Muscle of back (tissue), 11 donors: Measurements from ENCODE around the gene CIBAR2. TPM values are rescaled to one million over a fixed set of nuclear protein-coding genes. Genes with fewer than 3 reads are reported as not detected.

Source experiments
- DNase-seq, 3 donors: peaks; one replicate each; pipeline versions ENCODE4 v3.0.0 to v3.0.0-alpha.2; 2013
- polyA plus RNA-seq, 10 donors: library from polyadenylated mRNA; unstranded; fragments of 120-200 nt; gene quantifications; one replicate each; pipeline ENCODE4 v1.2.1, GENCODE V29; 2013; ENCODE audit not compliant: insufficient read length in 10 of 10

Gene CIBAR2
- polyA plus RNA-seq, 10 donors: not detected

- peak in 1 of 3 donors; percentile 21 for DNase-seq
Measured at GRCh38 chr16:85144026-85144915, 32.0 kb upstream of the CIBAR2 start.

DNA sequence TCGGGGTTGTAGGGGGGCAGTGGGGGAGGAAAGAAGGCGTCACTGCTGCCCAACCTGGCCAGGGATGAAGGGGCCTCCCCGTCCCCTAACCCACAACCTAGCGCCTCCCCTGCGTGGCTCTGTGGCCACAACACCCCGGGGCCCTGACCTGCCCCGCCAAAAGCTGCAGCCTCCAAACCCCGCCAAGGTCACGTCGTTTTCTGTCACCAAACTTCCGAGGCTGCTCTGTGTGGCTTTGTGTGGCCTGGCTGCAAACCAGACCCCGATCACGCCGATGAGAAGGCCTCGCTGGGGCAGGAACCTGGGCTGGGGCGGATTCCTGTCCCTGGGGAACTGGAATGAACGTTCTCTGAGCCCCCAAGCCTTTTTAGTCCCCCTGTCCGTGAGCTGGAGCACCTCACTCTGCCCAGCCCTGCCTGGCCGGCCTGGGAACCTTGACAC is 30.5 kb upstream of the CIBAR2 start:
- DNase-seq: peak in 1 of 3 donors; percentile 3

- no peak for DNase-seq
Measured at GRCh38 chr16:85142129-85142513, 29.8 kb upstream of the CIBAR2 start.

- DNase-seq: peak in 2 of 3 donors; percentile 56 to 72
Measured at GRCh38 chr16:85141491-85142128, 29.3 kb upstream of the CIBAR2 start.

GRCh38 chr16:85140455-85141012 is 28.3 kb upstream of the CIBAR2 start:
- DNase-seq: no peak

DNA sequence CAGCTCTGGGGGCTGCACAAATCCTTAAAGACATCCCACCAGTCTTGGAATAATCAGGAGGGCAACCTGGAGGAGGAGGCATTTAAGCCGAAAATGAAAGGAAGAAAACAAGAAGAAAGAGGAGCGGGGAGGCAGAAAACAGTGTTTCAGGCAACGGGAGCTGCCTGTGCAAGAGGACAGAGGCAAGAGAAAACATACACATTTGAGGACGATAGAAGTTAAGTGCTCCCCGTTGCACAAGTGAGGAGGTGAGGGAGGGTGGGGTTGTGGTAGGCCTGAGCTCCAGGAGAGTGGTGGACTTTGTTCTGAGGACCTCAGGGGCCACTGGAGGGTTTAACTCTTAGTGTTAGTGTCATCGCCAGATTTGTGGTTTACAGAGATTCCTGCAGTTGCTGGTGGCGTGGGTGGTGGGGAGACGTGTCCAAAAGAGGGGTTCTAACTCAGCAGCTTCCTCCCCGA is 27.6 kb upstream of the CIBAR2 start:
- DNase-seq: no peak

- DNase-seq: no peak
Measured at GRCh38 chr16:85138825-85139627, 26.8 kb upstream of the CIBAR2 start.

- no peak for DNase-seq
Measured at GRCh38 chr16:85138073-85138824, 26.0 kb upstream of the CIBAR2 start.

DNA sequence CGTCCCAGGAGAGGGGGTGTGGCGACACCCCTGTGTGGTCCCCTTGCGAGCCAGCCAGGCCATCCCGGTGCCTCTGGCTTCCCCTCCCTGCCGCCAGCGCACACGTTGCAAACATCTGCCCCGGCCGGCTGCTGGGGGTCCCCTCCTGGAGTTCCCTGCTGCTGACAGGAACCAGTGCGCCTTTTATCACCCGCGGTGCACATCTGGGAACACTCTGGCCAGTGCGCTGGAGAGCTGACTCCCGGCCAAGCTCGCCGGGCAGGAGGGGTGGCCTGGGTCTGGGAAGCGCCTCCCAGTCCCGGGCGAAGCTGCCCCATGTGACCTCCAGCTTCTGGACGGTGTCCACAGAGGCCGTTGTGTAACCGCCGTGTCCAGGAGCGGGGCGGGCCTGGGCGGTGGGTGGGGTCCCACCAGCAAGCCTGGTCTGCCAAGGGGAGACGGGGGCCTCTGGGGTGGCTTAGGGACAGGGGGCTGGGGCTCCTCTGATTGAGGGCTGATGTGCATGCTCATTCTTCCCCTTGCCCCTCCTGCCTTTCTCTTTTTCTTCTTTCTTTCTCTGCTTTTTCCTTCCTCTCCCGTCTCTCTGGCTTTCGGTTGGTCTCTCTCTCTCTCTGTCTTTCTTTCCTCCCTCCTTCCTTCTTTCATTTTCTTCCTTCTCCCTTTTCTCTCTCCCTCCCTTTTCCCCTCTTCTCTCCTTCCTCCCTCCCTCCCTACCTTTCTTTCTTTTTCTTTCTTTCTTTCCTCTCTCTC is 25.2 kb upstream of the CIBAR2 start:
- peak; percentile 79 to 94 (median 87) for DNase-seq

GRCh38 chr16:85136702-85137322 is 24.5 kb upstream of the CIBAR2 start:
- DNase-seq: peak in 2 of 3 donors; percentile 69 to 89

DNA sequence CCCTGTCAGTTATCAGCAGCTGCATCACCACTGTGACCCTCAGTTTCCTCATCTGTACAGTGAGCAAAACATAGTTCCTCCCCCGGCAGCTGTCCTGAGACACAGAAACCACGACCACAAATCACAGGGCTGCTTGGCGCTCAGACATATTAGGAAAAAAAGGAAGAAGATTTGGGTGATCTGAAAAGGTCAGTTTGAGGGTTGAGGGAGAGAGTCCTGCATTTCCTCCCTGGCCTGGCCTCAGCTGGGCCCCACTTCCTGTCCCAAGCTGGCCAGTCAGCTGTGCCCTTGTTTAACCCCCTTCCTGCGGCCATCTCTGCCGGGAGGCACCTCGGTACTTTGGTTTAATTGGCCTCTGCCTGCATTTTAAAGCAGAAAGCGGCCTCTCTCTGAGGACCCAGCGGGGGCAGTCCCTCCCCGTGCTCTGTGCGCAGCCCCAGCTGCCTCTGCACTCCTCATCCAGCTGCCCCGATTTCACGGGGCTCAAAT is 24.0 kb upstream of the CIBAR2 start:
- DNase-seq: no peak

GRCh38 chr16:85134789-85135142 is 22.5 kb upstream of the CIBAR2 start:
- DNase-seq: peak in 1 of 3 donors; percentile 45

DNA sequence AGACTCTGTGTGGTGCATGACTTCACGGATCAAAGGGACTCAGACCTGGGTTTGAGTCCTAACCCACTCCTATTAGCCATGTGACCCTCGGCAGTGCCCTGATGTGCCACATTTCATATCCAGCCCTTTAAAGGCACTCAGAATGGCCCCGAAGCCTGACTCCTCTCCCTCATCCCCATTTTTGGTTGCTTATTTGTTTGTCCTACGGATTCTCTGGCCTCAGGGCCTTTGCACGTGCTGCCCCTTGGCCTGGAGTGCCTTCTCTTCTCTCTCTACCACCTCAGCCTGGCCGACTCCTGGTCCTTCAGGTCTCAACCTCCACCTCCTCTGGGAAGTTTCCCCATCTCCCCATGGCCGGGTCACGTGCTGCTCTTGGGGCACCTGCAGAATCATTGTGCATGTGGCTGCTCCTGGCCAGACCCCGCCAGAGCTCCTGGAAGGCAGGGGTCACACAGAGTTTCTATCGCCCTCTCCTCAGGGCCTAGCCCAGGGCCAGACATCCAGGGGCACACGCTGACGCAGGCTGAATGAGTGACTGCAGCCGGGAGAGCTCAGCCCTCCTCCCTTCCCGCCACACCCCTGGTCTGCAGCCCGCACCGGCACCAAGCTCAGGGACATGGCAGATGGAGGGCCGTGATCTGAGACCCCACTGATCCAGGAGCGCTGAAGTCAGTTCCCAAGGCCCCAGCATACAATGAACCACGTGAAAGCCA is 22.0 kb upstream of the CIBAR2 start:
- no peak for DNase-seq

GRCh38 chr16:85133290-85133599 is 21.0 kb upstream of the CIBAR2 start:
- DNase-seq: no peak

DNA sequence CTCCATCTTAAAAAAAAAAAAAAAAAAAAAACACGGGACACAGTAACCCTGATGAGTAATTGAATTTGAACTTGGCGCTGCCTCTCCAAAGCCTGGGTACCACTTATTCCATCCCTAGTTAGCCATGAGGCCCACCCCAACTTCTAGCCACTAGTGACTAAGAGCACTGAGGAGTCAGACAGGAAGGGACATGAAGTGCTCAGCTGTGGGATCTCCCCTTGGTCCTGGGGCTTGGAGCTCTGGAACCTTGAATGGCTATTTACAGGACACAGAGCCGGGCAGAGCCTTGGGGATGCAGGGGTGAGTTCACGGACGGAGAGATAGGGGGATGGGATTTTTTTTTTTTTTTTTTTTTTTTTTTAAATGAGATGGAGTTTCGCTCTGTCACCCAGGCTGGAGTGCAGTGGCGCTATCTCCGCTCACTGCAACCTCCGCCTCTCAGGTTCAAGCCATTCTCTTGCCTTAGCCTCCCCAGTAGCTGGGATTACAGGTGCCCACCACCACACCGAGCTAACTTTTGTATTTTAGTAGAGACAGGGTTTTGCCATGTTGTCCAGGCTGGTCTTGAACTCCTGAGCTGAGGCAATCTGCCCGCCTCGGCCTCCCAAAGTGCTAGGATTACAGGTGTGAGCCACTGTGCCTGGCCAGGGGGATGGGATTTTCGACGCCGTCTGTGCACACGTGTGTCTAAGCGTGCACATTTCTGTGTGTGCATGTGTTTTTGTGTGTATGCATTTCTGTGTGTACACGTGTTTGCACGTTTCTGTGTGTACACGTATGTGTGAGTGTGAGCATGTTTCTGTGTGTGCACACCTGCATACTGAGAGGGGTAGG is 20.4 kb upstream of the CIBAR2 start:
- DNase-seq: no peak

GRCh38 chr16:85130705-85131028 is 18.4 kb upstream of the CIBAR2 start:
- no peak for DNase-seq

DNA sequence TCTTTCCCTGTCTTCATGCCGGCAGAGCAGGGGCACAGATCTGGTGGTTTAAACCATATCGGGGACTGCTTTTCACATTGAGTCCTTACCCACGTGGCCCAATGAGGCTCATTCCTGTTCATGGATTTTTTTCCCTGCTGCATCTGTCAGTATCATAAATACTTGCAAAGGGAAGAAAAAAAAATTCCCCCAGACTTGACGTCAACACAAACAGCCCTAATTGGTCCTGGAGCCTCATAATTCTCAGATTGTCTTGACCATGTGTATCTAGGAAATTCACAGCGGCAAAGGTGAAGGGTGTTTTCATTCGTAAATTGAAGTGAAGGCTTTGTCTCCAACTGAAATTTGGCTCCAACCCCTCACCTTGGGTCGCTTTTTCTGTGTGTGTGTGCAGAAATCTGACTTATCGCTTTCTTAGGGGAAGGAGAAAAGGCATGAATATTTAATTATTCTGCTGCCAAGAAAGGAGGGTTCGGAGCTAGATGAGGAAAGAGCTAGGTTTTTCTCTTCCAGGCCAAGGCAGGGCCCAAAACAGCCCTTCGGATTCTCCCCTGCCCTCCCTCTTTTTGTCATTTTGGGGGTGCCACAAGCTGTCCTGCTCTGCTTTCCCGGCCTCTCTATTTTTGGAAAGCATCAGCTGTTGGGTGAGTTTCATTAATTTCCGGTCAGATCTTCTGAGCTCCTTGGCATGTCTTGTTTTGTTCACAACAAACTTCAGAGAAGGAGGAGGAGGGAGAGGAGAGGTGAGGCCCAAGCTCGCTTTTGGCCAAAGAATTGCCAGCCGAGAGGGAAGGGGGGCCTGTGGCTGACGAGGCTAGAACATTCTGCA is 17.8 kb upstream of the CIBAR2 start:
- DNase-seq: peak in 1 of 3 donors; percentile 75
